Measurements from ENCODE around the gene MRPL20.

- no peak for TF ChIP-seq LEF1 (IDR thresholded peaks at IDR 0.05; ENCODE audit: borderline replicate concordance)
- TF ChIP-seq FOXM1 (IDR thresholded peaks at IDR 0.05; ENCODE audit: borderline replicate concordance): no peak
- TF ChIP-seq SP1 (IDR thresholded peaks at IDR 0.05): no peak
- no peak for TF ChIP-seq HDGF (IDR thresholded peaks at IDR 0.05; ENCODE audit: borderline replicate concordance)
These were observed 30.8 kb upstream of the MRPL20 start for GRCh38 chr1:1437904-1438376.
